H9 (cell line): Measurements from ENCODE around the gene PNMT. TPM values are rescaled to one million over a fixed set of nuclear protein-coding genes. Genes with fewer than 3 reads are reported as not detected.

Experiments
- DNase-seq: peaks from one replicate; pipeline ENCODE4 v3.0.0-alpha.2; 2017
- H2AFZ ChIP-seq: one replicate; pipeline ENCODE4 v1.6.1; 2013; ENCODE audit warnings: mild to moderate bottlenecking, low read length, control low read depth, moderate library complexity
- H2AK5ac ChIP-seq: 2 replicates; pipeline ENCODE4 v1.6.1; 2013; ENCODE audit warnings: low read length, control low read depth, mixed read lengths; ENCODE audit not compliant: insufficient read length
- H2BK120ac ChIP-seq: one replicate; pipeline ENCODE4 v1.6.1; 2013; ENCODE audit warnings: low read depth, mild to moderate bottlenecking, low read length, control low read depth, inconsistent platforms; ENCODE audit not compliant: poor library complexity, severe bottlenecking
- H2BK12ac ChIP-seq: 2 replicates; pipeline ENCODE4 v1.6.1; 2013; ENCODE audit warnings: low read length, control low read depth, mixed read lengths, low read depth; ENCODE audit not compliant: insufficient read length
- H2BK15ac ChIP-seq: 2 replicates; pipeline ENCODE4 v1.6.1; 2013; ENCODE audit warnings: low read depth, low read length, control low read depth
- H2BK20ac ChIP-seq: one replicate; pipeline ENCODE4 v1.6.1; 2013; ENCODE audit warnings: low read depth, mild to moderate bottlenecking, low read length, control low read depth, inconsistent platforms; ENCODE audit not compliant: poor library complexity, severe bottlenecking
- H2BK5ac ChIP-seq: 2 replicates; pipeline ENCODE4 v1.6.1; 2013; ENCODE audit warnings: low read length, control low read depth, mixed read lengths; ENCODE audit not compliant: insufficient read length
- H3K14ac ChIP-seq: 2 replicates; pipeline ENCODE4 v1.6.1; 2013; ENCODE audit warnings: low read length, control low read depth; ENCODE audit not compliant: insufficient read depth
- H3K18ac ChIP-seq: 2 replicates; pipeline ENCODE4 v1.6.1; 2013; ENCODE audit warnings: low read depth, mild to moderate bottlenecking, mixed read lengths, low read length, control low read depth; ENCODE audit not compliant: insufficient read length
- H3K23ac ChIP-seq: 2 replicates; pipeline ENCODE4 v1.6.1; 2013; ENCODE audit warnings: low read length, control low read depth, mixed read lengths, low read depth; ENCODE audit not compliant: insufficient read length
- H3K23me2 ChIP-seq: 2 replicates; pipeline ENCODE4 v1.6.1; 2013; ENCODE audit warnings: low read depth, mild to moderate bottlenecking, mixed read lengths, low read length, control low read depth; ENCODE audit not compliant: insufficient read length, poor library complexity, severe bottlenecking
- H3K27ac ChIP-seq: 2 replicates; pipeline ENCODE4 v1.5.1; 2013; ENCODE audit warnings: low read length, control low read depth, mixed read lengths, low read depth; ENCODE audit not compliant: insufficient read length
- H3K27me3 ChIP-seq: 2 replicates; pipeline ENCODE4 v1.6.1; 2013; ENCODE audit warnings: low read length, control low read depth, inconsistent platforms; ENCODE audit not compliant: insufficient read depth
- H3K4ac ChIP-seq: 2 replicates; pipeline ENCODE4 v1.6.1; 2013; ENCODE audit warnings: low read depth, mild to moderate bottlenecking, control low read depth, inconsistent platforms, low read length, moderate library complexity
- H3K4me1 ChIP-seq: 2 replicates; pipeline ENCODE4 v1.6.1; 2013; ENCODE audit warnings: low read length, control low read depth, inconsistent platforms; ENCODE audit not compliant: insufficient read depth
- H3K4me2 ChIP-seq: 2 replicates; pipeline ENCODE4 v1.6.1; 2013; ENCODE audit warnings: low read length, control low read depth, mixed read lengths; ENCODE audit not compliant: insufficient read length, insufficient read depth
- H3K56ac ChIP-seq: 2 replicates; pipeline ENCODE4 v1.6.1; 2013; ENCODE audit warnings: low read depth, mild to moderate bottlenecking, mixed read lengths, low read length, control low read depth; ENCODE audit not compliant: insufficient read length
- H3K79me1 ChIP-seq: 2 replicates; pipeline ENCODE4 v1.6.1; 2013; ENCODE audit warnings: low read depth, mild to moderate bottlenecking, moderate library complexity, low read length, control low read depth, inconsistent platforms; ENCODE audit not compliant: insufficient read depth, poor library complexity, severe bottlenecking
- H3K79me2 ChIP-seq: 2 replicates; pipeline ENCODE4 v1.6.1; 2013; ENCODE audit warnings: low read length, control low read depth, inconsistent platforms; ENCODE audit not compliant: insufficient read depth
- H3K9ac ChIP-seq: 2 replicates; pipeline ENCODE4 v1.6.1; 2013; ENCODE audit warnings: low read length, control low read depth, mixed read lengths; ENCODE audit not compliant: insufficient read length; ENCODE audit errors: extremely low read depth
- H3K9me3 ChIP-seq: one replicate; pipeline ENCODE4 v1.6.1; 2013; ENCODE audit warnings: low read depth, low read length, inconsistent platforms; ENCODE audit not compliant: control insufficient read depth
- H3T11ph ChIP-seq: one replicate; pipeline ENCODE4 v1.6.1; 2013; ENCODE audit warnings: mild to moderate bottlenecking, low read length, control low read depth, inconsistent platforms
- H4K20me1 ChIP-seq: one replicate; pipeline ENCODE4 v1.6.1; 2013; ENCODE audit not compliant: control insufficient read depth, insufficient read length, insufficient read depth
- H4K5ac ChIP-seq: 2 replicates; pipeline ENCODE4 v1.6.1; 2013; ENCODE audit warnings: low read depth, mild to moderate bottlenecking, mixed read lengths, low read length, control low read depth; ENCODE audit not compliant: insufficient read length
- H4K8ac ChIP-seq: replicated peaks from 2 replicates; pipeline ENCODE4 v1.6.1; 2013; ENCODE audit warnings: low read length, control low read depth, mixed read lengths, low read depth; ENCODE audit not compliant: insufficient read length
- H4K91ac ChIP-seq: 2 replicates; pipeline ENCODE4 v1.6.1; 2013; ENCODE audit warnings: low read depth, mild to moderate bottlenecking, moderate library complexity, mixed read lengths, low read length, control low read depth; ENCODE audit not compliant: insufficient read length
- H3K27ac Mint-ChIP-seq, 3 experiments: 2 replicates in 2 of 3; 3 replicates in 1 of 3; pipeline ENCODE4 v1.8.0; 2020 to 2021; ENCODE audit warnings: mixed read lengths in 3 of 3, mild to moderate bottlenecking in 1 of 3, moderate library complexity in 1 of 3
- H3K27me3 Mint-ChIP-seq: 2 replicates; pipeline ENCODE4 v1.8.0; 2021; ENCODE audit warnings: low read depth, mild to moderate bottlenecking, moderate library complexity, mixed read lengths
- H3K36me3 Mint-ChIP-seq, 3 experiments: 2 replicates in 2 of 3; 3 replicates in 1 of 3; pipeline ENCODE4 v1.8.0; 2020 to 2021; ENCODE audit warnings: low read depth in 3 of 3, mixed read lengths in 3 of 3; ENCODE audit not compliant: insufficient read depth in 1 of 3
- H3K4me1 Mint-ChIP-seq, 2 experiments: 2 replicates each; pipeline ENCODE4 v1.8.0; 2020; ENCODE audit warnings: mixed read lengths in 2 of 2
- H3K4me3 Mint-ChIP-seq, 2 experiments: 2 replicates in 1 of 2; 3 replicates in 1 of 2; pipeline ENCODE4 v1.8.0; 2020 to 2021; ENCODE audit warnings: mild to moderate bottlenecking in 2 of 2, mixed read lengths in 2 of 2, moderate library complexity in 1 of 2
- H3K9me3 Mint-ChIP-seq, 2 experiments: 2 replicates in 1 of 2; 3 replicates in 1 of 2; pipeline ENCODE4 v1.8.0; 2020; ENCODE audit warnings: mild to moderate bottlenecking in 2 of 2, mixed read lengths in 2 of 2, moderate library complexity in 1 of 2
- WGBS: extraction: QIAGEN DNeasy Blood & Tissue Kit; methylation state at CpG from one replicate; pipeline ENCODE4 v1.1.7; 2013; ENCODE audit warnings: missing lambda C conversion rate, low lambda C conversion rate, mixed read lengths; ENCODE audit not compliant: insufficient read length; ENCODE audit errors: extremely low coverage; 5-methylcytosine and 5-hydroxymethylcytosine counted together
- total RNA-seq: library from RNA; stranded (reverse); gene quantifications from 2 replicates; pipeline ENCODE4 v1.2.1, GENCODE V29; 2021
- TF ChIP-seq, protein P1 (sequence below): fragments of 200-600 bp; sonication (generic); conservative IDR thresholded peaks from 3 replicates; pipeline ENCODE4 v1.8.0; 2021; ENCODE audit warnings: antibody characterized with exemption, mild to moderate bottlenecking

Gene PNMT
- total RNA-seq, 1 experiment from 2014 or later = 2.1 TPM

- no peak overlapping the region for H3K18ac ChIP-seq
- H3T11ph ChIP-seq = no peak overlapping the region
- no peaks in the 10 kb centered on the region for H3K23me2 ChIP-seq
- H3K4ac ChIP-seq = no peak overlapping the region
- H2BK15ac ChIP-seq = no peak overlapping the region
- no CpG with 5 or more reads among the region's 6 CpGs for WGBS
- Mint-ChIP-seq H3K27ac (no peak overlapping the region; a peak in 1 of 7 replicates), H3K36me3 (peaks cover 63 to 90% (median 75%) of the 10 kb centered on the region in 3 experiments; a peak in 6 of 7 replicates), H3K27me3 (no peaks in the 10 kb centered on the region), H3K4me1 (no peaks in the 10 kb centered on the region), H3K4me3 (no peak overlapping the region), H3K9me3 (no peaks in the 10 kb centered on the region)
- DNase-seq = no peak
- no peaks in the 10 kb centered on the region for H3K27me3 ChIP-seq
- TF ChIP-seq, protein P1, sequence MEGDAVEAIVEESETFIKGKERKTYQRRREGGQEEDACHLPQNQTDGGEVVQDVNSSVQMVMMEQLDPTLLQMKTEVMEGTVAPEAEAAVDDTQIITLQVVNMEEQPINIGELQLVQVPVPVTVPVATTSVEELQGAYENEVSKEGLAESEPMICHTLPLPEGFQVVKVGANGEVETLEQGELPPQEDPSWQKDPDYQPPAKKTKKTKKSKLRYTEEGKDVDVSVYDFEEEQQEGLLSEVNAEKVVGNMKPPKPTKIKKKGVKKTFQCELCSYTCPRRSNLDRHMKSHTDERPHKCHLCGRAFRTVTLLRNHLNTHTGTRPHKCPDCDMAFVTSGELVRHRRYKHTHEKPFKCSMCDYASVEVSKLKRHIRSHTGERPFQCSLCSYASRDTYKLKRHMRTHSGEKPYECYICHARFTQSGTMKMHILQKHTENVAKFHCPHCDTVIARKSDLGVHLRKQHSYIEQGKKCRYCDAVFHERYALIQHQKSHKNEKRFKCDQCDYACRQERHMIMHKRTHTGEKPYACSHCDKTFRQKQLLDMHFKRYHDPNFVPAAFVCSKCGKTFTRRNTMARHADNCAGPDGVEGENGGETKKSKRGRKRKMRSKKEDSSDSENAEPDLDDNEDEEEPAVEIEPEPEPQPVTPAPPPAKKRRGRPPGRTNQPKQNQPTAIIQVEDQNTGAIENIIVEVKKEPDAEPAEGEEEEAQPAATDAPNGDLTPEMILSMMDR = no peak
- H3K9ac ChIP-seq = no peak overlapping the region
- no peak overlapping the region for H3K56ac ChIP-seq
- no peak overlapping the region for H3K4me2 ChIP-seq
- no peak overlapping the region for H3K23ac ChIP-seq
- H3K79me1 ChIP-seq = no peaks in the 10 kb centered on the region
- no peak overlapping the region for H4K8ac ChIP-seq
- no peaks in the 10 kb centered on the region for H3K4me1 ChIP-seq
- H3K27ac ChIP-seq = no peak overlapping the region
- H2BK12ac ChIP-seq = no peak overlapping the region
- no peaks in the 10 kb centered on the region for H3K79me2 ChIP-seq
- no peaks in the 10 kb centered on the region for H4K20me1 ChIP-seq
- no peak overlapping the region for H2BK5ac ChIP-seq
- H4K91ac ChIP-seq = no peak overlapping the region
- H4K5ac ChIP-seq = no peak overlapping the region
- no peak overlapping the region for H2BK120ac ChIP-seq
- no peak overlapping the region for H2AFZ ChIP-seq
- no peak overlapping the region for H2AK5ac ChIP-seq
- H2BK20ac ChIP-seq = no peak overlapping the region
- H3K9me3 ChIP-seq = no peaks in the 10 kb centered on the region
- H3K14ac ChIP-seq = no peak overlapping the region
These were observed 49.4 kb downstream of the PNMT start for GRCh38 chr17:39717660-39718059.
